ENCODE measurements around the gene UBA52.

DNA sequence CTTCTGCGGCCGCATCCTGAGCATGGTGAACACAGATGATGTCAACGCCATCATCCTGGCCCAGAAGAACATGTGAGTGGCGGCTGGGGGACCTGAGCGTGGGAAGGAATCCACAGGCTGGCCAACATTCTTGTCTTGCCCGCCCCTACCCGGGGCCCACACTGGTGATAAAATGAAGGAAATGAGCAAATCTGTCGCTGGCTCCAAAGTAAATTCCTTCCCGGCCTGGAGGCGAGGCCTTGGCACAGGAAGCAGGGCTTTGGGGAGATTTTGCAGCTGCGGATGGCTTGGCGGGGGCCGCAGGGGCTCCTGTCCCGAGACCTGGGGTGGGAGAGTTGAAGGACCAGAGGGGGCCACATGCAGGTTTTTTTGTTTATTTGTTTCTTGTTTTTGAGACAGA lies 9.6 kb upstream of the UBA52 start:
- TF ChIP-seq CTCF (IDR thresholded peaks at IDR 0.05) (no peak), POLR2A (IDR thresholded peaks at IDR 0.05) (no peak)

Measured in breast epithelium (tissue), 3 donors.